GM18511 (cell line): Measurements from ENCODE around the gene SETBP1.

Source experiments
- ATAC-seq: cut with Tn5 transposase; IDR thresholded peaks from one replicate; pipeline ENCODE4 v1.9.1; 2021; ENCODE audit warnings: mild to moderate bottlenecking, moderate library complexity; ENCODE audit not compliant: unreplicated experiment

The SETBP1 gene

DNA sequence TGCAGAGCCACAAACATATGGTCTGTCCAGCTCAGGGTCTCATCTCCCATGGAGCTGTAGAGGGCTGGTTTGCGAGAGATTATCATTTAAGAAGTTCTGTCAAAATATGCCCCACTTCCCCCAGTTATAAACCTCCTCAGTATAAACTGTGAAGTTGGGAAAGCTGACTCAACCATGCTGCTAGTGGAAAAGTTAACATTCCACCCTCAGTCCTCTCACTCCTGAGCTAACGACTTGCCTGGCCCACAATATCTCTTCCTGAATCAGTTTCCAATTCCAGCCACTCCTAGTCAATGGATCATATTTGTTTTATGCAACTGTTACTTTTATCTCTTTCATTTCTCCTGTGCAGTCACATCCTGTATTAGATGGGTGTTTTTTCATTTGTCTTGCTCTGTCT, 326.2 kb downstream of the SETBP1 start:
- no peak for ATAC-seq

DNA sequence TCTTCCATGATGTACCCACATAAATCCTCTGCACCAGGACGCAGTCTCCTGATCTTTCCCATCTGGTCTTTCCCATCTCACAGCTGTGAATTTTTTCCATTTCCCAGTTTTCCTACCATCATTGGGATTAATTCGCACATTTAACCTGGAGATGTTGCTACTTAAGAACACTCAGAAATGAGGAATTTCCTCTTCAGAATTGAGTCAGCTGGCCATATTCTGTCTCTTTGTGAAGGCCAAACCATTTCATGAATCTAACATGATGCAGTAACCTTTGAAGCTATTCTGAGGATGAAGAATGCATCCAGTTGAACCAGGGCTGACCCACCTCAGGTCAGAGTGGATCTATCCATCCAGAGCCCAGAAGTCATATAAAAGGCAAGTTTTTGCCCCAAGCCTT, 326.8 kb downstream of the SETBP1 start:
- ATAC-seq, result no peak

DNA sequence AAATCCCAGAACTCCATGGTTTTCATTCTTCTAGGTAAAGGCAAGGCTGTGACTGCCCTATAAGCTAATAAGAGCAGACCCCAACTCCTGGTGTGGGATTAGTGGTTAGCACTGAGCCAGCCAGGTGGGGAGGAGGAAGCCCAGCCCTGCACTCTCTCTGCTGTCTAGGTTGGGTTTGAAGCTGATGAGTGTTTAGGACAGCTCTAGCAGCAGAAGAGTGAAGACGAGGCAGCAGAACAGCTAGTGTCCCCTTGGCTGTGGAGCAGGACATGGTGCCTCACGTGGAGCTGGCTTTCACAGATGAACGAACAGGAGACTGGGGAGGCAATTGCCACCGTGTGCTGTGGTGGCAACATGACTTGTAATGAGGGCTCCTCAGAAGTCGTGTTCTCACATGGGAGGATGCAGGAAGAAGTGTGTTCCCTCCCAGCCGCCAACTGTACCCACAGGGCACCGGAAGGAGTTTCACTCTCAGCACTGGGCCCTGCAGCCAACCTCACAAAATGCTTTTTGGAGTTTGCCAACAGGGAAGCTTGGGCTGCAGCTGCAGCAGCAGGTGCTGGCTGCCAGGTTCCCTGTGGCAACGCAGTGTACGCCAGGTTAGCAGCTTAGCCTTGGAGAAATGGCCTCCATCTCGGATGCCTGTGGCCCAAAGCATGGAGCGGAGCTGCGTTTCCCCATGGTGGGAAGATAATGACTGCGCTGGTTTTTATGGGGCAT, 328.2 kb downstream of the SETBP1 start:
- ATAC-seq, result peak; percentile 48

DNA sequence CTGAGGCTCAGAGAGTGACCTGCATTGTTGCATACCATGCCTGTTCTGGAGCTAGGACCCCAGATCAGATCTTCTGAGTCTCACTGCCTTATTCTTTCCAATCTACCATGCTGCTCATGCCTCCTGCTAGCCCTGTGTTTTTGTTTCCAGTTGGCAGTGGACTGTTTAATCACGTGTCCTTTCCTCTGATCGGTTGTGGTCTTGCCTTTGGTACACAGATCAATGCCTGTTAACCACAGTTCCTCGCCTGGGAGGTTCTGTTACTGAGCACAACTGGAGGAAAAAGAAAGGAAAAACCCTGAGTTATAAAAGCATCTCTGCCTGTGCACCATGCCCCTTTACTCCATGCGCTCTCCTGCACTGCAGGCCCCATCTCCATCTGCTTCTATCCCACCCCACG, 329.1 kb downstream of the SETBP1 start:
- ATAC-seq, result peak; percentile 48

DNA sequence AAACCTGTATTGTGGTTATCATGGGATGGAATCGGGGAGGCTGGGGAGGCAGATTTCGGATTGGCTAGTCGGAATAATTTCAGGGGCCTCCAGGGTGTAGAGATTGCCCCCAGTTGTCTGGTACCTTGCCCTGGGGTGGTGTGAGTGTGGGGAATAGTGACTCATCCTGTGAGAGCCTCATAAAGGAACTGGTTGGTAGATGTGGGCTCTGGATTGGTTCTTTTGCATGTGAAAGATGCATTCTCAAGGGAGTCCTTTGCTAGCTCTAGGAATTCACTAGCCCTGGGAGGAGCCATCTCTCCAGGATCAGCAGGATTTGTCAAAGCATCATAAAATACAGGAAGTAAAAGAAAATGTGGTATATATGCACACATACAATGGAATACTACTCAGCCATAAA, 331.6 kb downstream of the SETBP1 start:
- ATAC-seq, result no peak

DNA sequence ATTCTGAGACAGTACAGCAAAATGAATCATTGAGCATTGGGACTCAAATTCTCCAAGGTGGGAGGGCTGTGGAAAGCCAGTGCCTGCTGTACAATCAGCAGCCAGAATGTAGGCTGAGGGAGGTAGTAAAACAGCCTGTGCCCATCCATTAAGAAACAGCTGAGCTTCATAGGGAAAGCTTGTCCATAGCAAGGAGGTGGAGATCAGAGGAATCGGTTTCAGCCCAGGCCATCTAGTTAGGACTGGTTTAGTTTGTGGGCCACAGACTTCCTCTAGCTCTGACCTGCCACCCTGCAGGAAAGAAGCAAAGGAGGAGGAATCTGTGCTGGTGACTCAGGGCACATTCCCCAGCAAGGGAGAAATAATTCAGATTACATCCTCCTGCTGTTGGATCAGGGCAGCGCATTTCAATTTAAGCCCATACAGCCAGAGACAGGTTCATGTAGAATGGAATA, 333.4 kb downstream of the SETBP1 start:
- ATAC-seq, result no peak

DNA sequence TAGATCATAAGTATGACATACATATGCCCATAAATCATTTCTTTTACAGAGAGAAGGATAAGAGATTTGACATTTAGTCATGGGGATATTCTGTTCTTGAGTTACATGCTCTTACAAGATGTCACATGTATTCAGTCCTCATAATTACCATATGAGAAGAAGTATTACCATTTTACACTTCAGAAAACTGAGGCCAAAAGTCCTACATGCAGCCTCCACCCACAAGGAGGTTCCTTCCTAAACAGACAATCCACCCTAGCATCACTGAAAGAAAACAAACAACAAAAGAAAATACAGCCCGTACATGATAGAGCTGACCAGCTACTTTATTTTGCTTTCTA, 335.1 kb downstream of the SETBP1 start:
- ATAC-seq, result no peak

DNA sequence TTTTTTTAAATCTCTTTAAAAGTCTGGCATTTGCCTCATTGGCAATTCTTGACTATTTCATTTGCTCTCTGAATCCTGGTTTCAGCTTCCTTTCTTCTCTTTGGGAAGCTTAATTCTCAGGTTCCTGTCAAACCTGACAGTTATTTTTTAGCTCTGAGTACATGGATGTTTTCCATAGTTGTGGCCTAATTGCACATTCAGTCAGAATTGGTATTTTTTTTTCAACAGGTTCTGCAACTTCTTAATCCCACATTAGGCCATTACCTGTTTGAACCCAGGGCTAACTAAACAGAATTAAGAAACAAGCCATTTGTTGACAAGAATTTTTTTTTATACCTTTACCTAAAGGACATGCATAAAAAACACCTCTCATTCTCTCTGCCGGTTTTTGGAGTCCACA, 338.8 kb downstream of the SETBP1 start:
- no peak for ATAC-seq

DNA sequence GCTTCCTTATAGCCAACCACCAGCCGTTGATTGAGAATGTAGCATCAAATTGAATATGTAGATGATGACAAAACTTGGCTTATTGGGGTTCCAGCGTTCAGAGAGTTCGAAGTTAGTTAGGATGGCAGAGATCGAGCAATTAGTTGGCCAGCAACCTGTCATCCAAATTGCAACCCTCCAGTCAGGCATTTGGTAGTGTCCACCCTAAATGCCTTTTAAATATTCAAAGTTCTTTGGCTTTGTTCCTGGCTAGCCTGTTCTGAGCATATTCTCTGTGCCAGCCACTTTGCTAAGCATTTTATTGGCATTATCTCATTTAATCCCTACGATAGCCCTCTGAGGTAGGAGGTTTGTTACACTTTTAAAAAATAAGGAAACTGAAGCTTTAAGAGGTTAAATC, 342.8 kb downstream of the SETBP1 start:
- no peak for ATAC-seq

DNA sequence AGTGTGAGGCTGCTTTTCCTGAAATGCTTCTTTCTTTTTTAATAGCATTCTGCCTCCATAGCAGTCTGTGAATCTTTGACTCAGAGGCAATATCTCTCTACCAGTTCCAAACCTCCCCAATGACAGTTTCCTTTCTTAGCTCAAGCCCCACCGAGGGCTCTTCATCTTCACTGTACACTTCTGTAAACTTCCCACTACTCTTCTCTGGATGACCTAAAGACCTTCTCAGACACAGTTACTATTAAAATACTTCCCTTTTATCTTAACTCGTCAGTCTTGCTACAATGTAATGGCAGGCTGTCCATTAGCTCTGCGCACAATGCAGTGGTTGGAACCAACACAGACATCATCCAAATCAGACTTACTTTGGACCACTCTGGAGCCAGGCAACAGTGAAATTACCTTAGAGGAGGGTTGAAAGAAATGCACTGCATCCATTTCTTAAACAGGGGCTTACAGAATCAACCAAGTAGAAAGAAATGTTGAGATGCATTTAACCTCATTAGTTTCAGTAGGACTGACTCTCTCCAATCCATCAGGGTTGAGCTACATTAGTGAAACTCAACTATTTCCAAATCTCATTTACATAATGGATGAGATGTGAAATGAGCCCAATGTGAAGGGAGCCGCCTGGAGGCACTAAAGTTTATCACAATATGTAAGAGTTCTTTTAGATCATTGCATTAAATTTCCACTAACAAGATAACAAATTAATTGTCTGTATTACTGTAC, 343.8 kb downstream of the SETBP1 start:
- no peak for ATAC-seq

DNA sequence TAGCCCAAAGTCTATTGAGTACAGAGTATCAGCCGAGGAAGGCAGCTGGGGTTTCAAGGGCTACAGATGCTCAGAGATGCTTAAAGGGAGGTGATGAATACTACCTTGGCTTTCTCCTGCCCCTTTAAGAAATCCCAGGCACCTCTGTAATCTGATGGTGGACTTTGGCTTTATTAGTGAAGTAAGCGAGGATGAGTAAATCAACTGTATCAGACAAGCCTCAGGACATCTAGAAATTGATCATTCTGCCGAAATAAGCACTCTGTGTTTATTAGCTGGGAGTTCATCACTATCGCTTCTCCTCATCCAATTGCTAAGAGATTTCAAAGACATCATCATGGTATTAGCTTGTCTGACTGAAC, 344.4 kb downstream of the SETBP1 start:
- no peak for ATAC-seq

DNA sequence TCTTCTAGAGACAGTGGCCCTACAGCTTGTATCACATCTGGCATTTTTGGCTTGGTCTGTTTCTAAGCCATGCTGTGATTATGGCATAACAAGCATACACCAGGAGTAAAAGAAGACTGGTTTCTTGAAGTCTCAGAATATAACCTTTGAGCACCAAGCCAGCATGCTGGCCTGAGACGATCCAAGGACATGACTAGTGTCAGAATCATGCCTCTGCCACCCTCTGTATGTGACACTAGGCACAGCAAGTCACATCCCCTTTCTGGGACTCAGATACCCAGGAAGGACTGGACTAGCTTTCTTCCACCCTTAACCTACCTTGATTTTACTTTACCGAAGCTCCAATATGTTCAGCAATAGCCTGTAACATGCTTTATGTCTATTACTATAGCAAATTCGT, 345.5 kb downstream of the SETBP1 start:
- no peak for ATAC-seq

DNA sequence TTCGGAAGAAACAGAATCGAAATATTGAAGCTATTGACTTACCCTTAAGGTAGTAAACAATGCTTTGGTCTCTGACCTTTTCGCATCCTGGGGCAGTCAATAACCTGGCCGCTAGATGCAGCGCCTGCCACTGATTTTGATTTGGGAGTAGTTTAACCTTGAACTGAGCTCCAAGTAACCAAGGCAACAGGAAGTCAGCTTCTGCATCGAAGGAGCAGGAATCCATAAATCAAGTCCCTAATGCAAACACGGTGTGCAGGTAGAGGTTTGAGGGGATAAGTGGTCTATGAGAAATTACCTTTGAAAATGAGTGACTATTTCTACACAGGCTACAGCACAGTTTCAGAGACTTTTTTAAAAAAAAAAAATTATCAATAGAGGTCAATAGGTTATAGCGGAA, 353.5 kb downstream of the SETBP1 start:
- ATAC-seq, result no peak

DNA sequence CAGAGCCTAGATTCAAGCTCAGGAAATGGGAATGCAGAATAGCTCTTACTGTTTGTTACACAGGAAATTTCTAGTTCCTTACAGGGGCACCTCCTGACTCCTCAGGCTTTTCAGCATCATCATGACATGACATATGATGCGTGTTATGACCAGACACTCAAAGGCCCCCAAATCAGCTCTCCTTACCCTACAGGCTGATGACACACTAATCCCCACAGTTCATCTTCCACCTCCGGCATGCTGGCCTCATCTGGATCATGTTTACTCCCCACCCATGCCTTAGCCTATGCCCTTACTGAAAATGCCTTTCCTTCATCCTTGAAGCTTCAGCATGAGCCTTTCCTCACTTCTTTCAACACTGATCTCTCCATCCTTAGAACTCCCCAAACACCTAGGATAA, 356.9 kb downstream of the SETBP1 start:
- no peak for ATAC-seq

DNA sequence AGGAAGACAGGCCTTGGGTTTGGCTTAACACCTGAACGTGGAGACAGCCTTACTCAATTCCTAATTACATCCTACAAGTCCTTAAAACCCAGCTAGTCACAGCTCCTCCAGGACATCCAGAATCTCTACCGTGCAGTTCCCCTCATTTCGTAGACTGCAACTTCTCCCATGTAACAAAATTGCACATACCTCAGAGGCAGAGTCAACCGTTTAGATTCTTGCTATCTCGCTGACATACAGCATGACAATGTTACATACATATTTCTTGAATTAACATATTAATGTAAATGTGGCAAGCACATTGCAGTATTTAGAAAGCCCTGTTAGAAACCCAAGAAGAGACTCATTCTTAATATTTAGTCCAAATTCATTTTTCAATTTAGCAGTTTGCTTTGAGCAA, 358.7 kb downstream of the SETBP1 start:
- ATAC-seq, result no peak

DNA sequence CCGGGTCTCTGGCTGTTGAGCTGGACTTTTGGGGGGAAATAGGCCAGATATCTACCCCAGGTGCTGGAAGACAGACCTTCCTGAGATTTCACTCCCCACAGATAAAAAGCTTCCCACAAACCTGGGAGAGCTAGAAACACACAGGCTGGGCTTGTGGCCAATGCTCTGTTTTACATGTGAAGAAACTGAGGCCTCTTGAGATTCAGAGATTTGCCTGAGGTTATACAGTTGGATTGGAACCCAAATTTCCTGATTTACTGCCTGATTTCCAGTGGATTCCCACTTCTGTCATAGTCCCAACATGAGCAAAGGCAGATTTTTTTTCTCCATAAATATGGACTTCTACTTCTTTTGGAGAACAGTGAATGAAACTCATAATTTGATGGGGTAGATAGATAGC, 360.2 kb downstream of the SETBP1 start:
- no peak for ATAC-seq

DNA sequence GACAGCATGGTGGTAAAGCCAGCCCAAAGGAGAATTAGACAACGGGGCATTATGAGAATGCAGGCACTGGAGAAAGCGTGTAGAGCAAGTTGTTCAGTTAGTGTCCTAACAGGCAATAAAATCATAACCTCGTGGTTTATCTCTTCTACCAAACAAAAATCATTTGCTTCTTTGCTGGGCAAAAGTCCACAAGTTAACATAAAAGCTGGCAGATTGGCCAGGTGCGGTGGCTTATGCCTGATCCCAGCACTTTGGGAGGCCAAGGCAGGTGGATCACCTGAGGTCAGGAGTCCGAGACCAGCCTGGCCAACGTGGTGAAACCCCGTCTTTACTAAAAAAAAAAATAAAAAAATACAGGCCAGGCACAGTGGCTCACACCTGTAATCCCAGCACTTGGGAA, 364.1 kb downstream of the SETBP1 start:
- no peak for ATAC-seq

DNA sequence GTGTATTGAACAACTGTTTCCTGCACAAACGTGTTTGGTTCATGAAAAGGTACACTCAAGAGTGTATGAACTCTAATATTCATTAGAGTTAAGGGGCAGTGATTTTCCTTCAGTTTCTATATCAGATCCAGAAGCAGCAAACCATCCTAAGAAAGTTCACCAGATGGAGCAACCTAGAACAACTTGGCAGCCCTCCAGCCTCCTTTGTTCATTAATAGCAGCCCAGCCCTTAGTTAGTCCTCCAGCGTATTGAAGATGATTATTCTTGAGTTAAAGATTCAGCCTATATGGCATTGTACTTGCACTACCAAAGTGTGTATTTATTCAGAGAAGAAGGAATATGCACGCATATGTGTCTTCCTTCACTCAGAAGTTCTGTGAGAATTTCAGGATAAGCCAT, 365.5 kb downstream of the SETBP1 start:
- ATAC-seq, result no peak

DNA sequence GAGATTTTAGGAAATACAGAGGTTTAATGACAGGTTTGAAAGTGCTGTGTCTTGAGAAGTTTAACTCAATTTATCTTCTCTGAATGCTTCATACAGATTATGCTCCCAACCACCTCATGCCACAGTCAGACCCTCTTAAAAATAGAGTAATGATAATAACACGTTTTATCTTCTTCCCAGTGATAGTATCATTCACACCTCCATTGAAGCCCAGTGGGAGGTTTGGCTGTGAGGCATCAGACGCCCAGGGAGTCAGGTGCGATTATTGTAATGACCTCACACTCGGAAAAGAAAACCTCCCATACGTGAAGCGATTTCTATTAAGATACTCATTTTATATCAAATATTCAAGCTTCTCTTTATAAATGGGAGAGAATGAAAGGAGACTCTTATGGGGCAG, 366.3 kb downstream of the SETBP1 start:
- ATAC-seq, result no peak

DNA sequence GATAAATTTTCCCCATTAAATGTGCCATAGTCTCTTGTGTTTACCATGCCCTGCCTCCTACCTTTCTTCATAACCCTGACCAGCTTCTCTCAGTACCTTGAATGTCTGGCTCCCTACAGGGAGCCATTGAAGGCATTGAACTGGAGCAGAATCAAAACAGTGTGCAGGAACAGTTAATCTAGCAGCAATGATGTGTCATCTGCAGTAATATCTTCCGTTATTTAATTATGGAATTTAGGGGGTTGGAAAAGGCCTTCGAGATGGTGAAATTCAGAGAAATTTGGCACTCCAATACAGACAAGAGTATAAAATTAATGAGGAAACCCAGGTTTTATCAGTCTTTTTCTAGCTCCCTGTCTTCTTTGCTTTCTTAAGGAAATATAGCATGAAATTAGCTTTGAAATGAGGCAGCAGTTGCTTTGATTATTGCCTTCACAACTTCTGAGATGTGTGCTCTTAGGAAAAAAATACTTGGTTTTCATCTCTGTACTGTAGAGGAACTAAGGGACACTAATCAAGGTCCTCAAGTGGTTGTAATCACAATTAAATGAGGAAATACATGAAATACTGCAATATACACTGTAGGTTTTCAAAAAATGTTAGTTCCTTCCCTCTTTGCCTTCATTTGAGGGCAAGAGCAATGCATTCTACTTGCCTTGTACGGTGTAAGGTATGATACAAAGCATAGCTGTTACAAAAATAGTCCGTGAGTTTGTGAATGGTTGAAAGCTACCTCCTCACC, 369.1 kb downstream of the SETBP1 start:
- no peak for ATAC-seq

DNA sequence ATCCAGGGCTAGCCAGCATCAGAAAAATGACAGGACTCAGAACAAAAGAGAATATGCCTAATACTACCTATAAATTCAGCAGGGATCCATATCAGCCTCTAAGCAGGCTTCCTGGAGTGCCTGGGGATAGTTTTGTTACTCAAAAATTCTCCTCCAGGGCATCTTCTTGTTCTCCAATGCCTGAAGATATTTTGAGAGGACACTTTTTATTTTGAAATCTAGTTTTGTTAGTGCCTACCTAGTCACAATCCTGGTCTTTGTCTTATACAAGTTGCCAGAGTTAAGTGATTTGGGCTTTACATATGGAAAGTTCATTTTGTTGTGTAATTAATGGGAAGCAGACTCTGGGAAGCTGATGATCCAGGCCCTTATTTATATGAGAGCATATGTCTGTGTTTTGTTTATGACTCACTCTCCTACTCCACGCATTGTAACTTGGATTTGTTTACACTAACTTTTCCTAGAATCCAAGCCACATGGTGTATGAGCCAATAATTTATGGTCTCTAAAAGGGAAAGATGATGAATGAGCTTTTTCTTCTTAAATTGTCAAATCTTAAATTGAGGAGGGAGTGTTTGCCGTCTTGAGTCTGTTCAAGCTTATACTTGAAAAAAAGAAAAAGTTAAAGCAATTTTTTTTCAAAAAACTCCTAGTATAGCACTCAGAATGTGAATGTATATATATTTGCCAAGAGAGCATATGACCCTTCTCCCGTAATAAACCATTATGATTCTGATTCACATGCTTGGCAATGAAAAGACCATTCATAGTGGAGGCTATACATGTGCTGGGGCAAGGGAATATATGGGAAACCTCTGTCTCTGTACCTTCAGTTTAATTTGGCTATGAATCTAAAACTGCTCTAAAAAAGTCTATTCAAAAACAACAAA, 370.3 kb downstream of the SETBP1 start:
- no peak for ATAC-seq
